Esophagus muscularis mucosa (tissue), 4 donors: ENCODE measurements around the gene MYMX.

Source experiments
- CTCF ChIP-seq, 3 experiments: fragments of 200-600 bp in 2 of 3; fragments of 450-650 bp in 1 of 3; sonication (generic) in 2 of 3; IDR thresholded peaks; one replicate each; pipeline ENCODE4 v1.5.1; 2017 to 2019; ENCODE audit warnings: antibody characterized with exemption in 3 of 3, mild to moderate bottlenecking in 2 of 3, moderate library complexity in 1 of 3
- EP300 ChIP-seq: sonication (generic); formaldehyde crosslinking; IDR thresholded peaks from one replicate; pipeline ENCODE4 v1.6.1; 2017; ENCODE audit warnings: antibody characterized with exemption
- POLR2A ChIP-seq: fragments of 450-650 bp; IDR thresholded peaks from one replicate; pipeline ENCODE4 v1.6.1; 2017; ENCODE audit warnings: antibody characterized with exemption, moderate library complexity, mild to moderate bottlenecking, low read depth
- POLR2AphosphoS5 ChIP-seq, 2 donors: sonication (generic); formaldehyde crosslinking; IDR thresholded peaks; one replicate each; pipeline ENCODE4 v1.6.1; 2017; ENCODE audit warnings: antibody characterized with exemption in 2 of 2

GRCh38 chr6:44189257-44189656 is 27.5 kb upstream of the MYMX start:
- TF ChIP-seq CTCF (IDR thresholded peaks at IDR 0.05) = no peak
- no peak for TF ChIP-seq POLR2AphosphoS5 (IDR thresholded peaks at IDR 0.05)
- no peak for TF ChIP-seq EP300
- TF ChIP-seq POLR2A = no peak
